HG02571 (cell line): ENCODE data around the gene GRK1.
"Not testable (repeated sequence)": the region's sequence is repeated elsewhere in the genome, so short reads cannot be mapped to it uniquely, and the experiment has no call there.

ENCODE experiments used
- ATAC-seq: cut with Tn5 transposase; IDR thresholded peaks from one replicate; pipeline ENCODE4 v1.9.1; 2021; ENCODE audit warnings: mild to moderate bottlenecking, moderate library complexity; ENCODE audit not compliant: unreplicated experiment

The GRK1 gene

DNA sequence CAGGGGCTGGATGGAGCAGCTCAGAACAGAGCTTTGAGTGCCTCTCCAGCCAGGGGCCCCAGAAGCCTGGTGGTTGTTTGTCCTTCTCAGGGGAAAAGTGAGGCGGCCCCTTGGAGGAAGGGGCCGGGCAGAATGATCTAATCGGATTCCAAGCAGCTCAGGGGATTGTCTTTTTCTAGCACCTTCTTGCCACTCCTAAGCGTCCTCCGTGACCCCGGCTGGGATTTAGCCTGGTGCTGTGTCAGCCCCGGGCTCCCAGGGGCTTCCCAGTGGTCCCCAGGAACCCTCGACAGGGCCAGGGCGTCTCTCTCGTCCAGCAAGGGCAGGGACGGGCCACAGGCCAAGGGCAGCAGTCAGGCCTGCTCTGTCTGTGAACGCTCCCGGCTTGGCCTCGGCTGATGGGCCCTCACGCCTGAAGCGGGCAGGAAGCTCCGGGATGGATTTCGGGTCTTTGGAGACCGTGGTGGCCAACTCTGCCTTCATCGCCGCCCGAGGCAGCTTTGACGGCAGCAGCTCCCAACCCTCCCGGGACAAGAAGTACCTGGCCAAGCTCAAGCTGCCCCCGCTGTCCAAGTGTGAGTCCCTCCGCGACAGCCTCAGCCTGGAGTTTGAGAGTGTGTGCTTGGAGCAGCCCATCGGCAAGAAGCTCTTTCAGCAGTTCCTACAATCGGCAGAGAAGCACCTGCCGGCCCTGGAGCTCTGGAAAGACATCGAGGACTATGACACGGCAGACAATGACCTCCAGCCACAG is at the start of gene GRK1:
TSS of gene GRK1 (plus strand) at position 269 of the 751 bp plus-strand sequence. CDS start at position 437, 168 bp downstream.
- ATAC-seq: no peak

DNA sequence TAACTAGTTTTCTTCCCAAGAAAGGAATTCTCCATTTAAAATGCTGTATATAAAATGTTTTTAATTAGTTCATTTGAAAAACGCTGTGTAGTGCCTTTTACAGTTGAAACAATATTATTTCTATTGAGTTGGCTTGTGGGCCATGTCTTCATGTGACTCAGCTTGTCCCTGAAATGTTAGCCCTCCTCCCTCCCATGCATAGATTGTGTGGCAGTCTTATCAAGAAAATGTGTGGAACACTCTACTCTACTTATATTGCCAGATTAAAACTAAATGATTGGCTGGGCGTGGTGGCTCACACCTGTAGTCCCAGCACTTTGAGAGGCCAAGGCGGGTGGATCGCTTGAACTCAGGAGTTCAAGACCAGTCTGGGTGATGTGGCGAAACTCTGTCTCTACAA is 49.1 kb upstream of the GRK1 start:
- ATAC-seq: no peak

DNA sequence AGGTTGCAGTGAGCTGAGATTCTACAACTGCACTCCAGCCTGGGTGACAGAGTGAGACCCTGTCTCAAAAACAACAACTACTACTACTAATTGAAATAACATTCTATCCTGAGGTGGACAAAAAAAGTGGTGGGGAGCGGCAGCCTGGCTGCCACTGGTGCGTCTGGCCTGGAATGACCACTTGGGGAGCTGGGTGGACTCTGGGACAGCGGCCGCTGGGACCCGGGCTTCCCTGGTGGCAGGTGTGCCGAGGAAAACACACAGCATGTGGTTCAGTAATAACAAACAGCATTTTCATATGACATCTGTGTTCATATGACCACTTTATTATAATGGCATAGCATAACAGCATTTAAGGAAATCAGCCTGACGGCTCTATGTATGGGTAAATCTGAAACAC is 48.6 kb upstream of the GRK1 start:
- ATAC-seq: no peak

DNA sequence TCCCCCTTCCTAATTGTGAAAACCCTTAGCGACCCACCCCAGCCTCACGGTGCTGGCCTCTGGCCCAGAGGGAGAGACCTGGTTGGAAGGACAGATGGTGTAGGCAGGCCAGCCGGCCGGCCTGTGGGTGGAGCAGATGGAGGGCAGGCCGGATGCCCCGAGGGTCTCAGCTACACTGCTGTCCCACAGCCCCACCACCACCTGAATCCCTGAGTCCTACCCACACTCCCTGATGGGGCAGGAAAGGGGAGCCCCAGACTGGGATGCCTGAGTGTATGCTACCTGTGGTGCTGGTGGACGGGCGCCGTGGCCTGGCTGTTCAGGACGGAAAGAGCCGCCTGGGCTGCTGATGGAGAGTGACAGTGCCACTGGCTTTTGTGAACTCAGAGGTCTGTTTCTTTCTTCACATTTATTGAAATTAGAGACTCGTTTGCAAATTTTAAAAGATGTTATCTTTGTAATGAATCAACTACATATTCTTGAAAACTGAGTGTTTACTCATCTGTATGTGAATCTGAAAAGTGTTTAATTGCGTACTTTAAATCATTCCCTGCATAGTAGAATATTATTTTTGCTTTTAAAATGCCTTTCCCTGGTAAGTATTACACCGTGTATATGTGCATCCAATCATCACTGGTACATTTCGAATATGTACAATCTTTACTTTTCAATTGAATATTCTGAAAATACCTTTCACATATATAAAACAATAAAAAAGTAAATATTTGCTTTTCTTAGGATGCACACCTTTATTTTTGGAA is 46.8 kb upstream of the GRK1 start:
- no peak for ATAC-seq

DNA sequence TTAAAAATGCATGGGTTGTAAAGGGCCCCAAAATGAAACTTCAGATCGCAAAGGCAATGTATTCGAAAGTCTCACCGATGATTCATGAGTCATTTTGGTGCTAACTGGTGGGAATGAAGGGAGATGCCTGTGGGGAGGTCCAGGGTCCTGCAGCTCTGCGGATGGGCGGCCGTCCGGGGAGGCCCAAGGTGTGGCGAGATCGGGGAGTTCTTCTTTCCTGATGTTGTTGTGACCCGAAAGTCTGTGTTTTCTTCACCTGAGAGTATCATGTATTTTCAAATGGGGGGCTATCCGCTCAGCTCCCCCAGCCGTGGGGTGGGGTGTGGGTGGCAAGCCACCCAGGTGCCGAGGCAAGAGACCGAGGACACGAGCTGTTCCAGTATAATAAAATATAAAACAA is 46.0 kb upstream of the GRK1 start:
- no peak for ATAC-seq

DNA sequence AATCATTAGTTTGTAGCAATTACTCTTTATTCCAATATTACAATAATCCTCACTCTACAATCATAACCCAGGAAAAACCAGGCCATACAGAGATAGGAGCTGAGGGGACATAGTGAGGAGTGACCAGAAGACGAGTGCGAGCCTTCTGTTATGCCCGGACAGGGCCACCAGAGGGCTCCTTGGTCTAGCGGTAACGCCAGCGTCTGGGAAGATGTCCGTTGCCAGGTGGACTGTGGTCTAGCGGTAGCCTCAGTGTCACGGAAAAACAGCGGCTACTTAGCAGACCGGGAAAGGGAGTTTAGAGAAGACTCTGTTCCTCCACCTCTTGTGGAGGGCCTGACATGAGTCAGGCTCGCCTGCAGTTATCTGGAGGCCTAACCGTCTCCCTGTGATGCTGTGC is 45.5 kb upstream of the GRK1 start:
- not testable (repeated sequence) for ATAC-seq

DNA sequence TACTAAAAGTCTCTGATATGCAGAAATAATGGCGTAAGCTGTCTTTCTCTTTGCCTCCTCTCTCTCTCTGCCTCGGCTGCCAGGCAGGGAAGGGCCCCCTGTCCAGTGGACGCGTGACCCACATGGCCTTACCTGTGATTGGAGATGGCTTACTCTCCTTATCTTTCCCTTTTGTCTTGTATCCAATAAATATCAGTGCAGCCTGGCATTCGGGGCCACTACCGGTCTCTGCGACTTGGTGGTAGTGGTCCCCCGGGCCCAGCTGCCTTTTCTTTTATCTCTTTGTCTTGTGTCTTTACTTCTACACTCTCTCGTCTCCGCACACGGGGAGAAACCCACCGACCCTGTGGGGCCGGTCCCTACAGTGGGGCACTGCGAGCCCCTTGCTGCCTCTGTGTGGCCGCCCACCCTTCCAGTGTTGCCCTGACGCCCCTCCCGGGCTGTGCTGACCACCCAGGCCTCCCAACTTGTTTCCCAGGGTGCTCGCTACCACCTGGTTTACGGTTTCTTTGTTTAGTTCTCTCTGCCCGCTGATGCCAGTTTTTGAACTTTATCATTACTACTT is 45.0 kb upstream of the GRK1 start:
- not testable (repeated sequence) for ATAC-seq

DNA sequence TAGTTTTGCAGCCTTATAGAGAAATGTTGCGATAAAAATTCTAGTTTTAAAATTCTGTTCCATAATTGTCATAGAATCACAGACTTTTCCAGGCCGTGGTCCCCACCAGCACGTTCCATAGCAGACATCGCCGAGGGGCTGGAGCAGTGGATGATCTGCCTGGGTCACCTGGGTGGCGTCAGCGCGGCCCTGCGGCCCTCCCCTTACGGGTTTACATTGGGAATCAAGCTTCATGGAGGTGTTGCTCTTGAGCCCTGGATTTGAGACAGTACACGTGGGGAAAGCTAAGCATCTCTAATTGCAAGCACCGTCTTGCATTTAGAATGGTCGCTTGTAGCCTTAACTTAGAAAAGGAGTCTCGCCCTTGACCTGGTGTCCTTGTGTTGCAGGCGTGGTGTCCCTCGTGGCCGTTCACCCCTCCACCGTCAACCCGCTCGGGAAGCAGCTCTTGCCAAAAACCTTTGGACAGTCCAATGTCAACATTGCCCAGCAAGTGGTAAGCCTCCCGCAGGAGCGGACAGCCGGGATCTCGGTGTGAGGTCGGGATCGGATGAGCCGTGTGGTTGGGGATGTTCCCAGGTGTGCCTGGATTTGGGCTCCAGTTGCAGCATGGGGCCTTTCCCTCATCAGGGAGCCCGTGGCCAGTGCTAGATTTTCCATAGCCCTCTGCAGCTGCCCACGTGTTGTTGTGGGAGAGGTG is 44.1 kb upstream of the GRK1 start:
- ATAC-seq: no peak

DNA sequence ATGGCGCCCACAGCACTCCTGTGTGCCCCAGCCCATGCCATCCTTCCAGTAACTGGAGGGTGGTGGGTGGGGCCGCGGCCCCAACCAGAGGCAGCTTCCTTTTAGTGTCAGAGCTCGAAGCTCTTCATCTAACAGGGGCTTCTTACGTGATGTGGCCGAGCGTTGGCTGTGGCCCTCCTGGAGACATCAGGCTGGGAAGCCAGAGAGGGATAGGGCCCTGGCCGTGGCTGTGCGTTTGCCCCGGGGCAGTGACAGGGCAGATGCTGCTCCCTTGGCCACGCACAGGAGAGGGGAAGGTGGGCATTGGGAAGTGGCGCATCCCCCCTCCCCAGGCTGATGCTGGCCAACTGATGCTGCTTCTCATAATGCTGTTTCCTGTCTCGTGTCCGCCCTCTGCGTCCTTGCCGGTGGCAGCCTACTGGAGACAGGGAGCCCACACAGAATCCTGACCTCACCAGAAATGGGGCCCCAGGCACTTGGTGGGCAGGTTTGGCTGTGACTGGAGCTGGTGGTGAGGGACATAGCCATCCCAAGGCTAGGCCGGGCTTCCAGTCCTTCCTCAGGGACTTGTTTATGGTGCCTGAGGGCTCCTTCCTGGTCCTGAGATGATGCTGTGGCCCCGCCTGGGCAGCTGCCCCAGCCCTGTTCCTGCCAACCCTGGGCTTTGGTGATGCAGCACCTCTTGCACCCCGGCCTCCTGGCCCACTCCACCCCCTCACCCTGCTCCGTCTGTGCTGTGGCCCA is 43.4 kb upstream of the GRK1 start:
- no peak for ATAC-seq

DNA sequence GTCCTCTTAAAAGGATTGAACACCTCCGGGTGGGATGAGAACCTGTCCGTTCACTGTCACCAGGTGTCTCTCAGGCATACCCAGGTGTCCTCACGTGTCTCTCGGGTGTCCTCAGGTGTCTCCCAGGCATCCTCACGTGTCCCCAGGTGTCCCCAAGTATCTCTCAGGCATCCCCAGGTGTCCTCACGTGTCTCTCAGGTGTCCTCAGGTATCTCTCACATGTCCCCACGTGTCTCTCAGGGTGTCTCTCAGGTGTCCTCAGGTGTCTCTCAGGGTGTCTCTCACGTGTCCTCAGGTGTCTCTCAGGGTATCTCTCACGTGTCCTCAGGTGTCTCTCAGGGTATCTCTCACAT is 42.8 kb upstream of the GRK1 start:
- ATAC-seq: no peak

DNA sequence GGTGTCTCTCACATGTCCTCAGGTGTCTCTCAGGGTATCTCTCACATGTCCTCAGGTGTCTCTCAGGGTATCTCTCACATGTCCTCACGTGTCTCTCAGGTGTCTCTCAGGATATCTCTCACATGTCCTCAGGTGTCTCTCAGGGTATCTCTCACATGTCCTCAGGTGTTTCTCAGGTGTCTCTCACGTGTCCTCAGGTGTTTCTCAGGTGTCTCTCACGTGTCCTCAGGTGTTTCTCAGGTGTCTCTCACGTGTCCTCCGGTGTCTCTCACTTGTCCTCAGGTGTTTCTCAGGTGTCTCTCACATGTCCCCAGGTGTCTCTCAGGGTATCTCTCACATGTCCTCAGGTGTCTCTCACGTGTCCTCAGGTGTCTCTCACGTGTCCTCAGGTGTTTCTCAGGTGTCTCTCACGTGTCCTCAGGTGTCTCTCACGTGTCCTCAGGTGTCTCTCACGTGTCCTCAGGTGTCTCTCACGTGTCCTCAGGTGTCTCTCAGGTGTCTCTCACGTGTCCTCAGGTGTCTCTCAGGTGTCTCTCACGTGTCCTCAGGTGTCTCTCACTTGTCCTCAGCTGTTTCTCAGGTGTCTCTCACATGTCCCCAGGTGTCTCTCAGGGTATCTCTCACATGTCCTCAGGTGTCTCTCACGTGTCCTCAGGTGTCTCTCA is 42.2 kb upstream of the GRK1 start:
- not testable (repeated sequence) for ATAC-seq

DNA sequence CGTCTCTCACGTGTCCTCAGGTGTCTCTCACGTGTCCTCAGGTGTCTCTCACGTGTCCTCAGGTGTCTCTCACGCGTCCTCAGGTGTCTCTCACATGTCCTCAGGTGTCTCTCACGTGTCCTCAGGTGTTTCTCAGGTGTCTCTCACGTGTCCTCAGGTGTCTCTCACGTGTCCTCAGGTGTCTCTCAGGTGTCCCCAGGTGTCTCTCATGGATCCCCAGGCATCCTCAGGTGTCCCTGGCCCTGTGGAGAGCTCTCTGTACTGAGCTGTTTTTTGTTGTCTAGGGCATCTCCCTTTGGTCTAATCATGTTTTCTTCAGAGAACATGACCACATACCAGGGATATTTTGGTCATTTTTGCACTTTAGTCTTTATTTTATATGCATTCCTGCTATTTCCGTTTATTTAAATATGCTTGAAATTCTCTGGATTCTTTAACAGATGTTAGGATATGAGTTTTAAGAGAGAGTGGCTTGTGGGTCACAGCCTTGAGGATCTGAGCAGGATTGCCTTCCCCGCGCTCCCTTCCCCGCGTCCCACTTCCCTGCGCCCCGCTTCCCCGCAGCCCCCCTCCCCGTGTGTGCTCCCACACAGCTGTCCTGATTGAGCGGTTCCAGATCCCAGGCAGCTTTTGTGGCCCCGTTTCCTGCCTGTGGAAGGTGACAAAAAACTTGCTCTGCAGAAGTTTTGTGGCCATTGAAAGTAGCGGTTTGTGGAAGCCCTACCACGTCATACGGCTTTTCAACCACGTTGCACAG is 40.9 kb upstream of the GRK1 start:
- no peak for ATAC-seq

DNA sequence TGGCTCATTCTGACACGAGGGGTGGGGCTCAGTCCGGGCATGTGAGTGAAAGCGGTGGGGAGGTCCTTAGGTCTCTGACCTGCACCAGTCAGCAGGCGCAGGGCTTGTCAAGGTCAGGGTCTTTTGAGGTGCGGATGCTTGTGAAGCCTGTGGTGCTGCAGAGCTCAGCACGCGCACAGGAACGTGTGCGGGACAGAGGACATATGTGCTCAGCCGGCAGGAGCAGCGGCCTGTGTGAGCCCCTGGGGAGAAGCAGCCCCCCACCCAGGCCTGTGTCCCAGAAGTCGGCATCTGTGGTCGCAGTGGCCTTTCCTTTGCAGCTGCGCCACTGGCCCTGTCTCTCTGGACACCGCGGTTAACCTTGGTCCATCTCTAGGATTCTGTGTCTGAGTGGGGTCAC is 39.9 kb upstream of the GRK1 start:
- no peak for ATAC-seq

DNA sequence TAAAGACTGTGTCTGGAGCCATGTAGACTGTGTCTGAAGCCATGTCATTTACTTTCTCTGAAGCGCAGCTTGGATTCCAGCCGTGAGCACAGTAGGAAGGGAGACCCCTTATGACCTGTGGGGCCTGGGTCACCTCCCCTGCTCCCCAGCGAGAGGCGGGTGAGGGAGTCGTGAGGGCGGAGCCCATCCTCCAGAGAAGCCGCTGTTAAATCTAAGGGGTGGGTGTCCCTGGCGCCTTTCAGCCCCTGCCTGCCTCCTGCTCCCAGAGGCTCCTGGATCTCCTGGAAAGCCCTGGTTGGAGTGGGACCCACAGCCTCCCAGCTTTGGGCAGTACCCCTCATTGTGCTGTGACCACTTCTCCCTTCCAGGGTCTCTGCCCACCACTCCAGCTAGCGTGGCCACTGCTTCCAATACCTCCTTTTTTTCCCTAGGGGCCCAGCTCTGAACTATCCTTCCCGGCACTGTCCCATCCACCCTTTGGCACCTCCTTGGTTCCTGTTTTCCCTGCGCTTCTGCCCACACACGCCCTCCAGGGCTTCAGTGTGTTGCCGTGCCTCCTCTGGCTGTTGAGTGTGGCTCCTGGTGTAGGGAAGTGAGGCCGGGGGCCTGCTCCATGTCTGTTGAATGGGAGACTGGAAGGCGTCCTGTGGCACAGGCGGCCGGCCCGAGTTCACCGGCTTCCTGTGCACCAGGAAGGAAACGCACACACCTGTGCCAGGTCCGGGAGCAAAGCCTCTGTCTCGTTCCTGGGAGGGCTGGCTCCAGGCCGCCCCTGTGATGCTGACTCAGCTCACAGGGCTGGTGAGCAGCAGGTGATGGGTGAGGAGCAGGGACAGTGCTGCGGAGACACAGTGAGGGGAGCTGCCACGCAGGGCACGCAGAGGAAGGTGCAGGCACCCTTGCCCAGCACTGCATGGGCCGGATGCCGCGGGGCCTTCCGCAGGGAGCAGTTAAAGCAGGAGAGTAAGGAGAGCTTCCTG is 38.4 kb upstream of the GRK1 start:
- ATAC-seq: no peak

DNA sequence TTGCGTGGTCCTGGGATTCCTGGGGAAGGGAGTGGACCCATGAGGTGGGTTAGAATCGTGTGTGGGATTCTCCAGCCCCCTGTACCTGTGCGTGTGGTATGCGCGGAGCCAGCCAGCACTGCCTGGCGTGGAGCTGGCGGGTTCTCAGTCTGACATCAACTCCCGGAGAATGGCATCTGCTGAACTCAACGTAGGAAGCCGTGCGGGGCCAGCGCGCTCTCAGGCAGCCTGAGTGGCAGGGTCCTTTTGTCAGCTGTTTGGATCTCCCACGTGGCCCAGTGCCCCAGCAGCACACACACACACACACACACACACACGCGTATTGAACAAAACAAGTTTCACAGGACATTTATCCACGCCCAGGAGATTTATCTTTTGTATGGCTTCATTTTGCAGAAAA is 37.2 kb upstream of the GRK1 start:
- ATAC-seq: no peak

DNA sequence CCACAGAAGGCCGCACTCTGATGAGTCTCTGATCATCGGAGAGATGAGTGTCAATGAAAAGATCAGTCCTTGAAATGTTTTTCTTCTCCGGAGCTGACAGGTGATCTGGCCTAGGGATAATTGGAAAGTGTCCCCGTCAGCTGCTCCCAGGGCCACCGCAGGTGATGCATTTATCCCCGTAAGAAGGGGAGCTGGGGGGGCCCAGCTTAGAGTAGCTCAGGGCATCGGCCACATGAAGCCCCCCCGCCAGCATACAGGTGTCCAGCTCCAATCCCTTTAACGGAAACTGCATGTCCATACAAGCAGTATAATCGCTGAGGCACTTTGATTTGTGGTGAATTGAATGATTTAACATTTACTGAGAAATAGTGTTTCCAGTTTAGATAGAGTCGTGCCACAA is 36.7 kb upstream of the GRK1 start:
- no peak for ATAC-seq

DNA sequence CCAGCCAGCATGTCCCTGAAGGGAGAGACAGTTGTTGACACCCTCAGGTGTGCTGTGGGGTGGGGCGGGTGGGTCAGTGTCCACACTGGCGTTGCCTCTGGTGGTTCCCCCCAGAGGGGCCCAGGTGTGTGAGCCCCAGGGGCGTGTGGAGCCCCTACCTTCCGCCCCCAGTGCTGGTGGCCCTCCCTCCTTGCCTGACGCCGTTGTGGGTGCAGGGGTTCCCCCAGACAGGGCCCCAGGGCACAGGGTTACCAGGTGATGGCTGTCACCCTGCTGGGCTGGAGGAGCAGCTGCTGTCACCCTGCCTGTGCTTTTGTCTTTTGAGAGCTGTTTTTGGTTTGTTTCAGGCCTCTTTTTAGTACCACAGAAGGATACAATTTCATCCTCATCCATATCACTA is 36.2 kb upstream of the GRK1 start:
- ATAC-seq: no peak

DNA sequence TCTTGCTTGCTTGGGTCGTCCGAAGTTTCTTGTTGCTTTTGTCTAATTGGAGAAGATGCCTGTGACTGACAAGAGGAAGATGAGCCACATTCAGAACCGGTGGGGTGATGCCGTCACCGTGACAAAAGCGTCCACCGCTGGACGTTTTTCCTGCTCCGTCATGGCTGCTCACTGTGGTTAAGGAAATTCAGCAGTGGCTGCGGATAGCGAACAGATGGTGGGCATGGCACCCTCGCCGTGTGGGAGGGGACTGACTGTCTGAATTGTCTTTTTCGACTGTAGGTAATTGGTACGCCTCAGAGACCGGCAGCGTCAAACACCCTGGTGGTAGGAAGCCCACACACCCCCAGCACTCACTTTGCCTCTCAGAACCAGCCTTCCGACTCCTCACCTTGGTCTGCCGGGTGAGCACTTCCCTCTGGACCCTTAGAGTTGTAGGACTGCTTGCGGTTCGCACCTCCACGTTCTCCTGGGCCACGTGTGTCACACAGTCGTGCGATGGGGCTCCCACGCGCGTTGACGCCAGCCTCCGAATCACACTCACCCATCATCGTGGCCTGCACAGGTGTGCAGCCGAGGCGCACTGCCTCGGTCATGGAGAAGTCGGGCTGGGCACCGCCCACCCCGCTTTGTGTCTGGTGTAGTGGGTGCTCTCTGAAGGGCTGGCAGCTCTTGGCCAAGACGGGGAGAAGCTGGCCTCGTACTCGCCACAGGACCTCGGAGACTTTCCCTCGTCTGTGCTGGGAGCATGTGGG is 35.5 kb upstream of the GRK1 start:
- ATAC-seq: no peak
